Activated T-cell treated with anti-CD3 and anti-CD28 coated beads, Interleukin-2, amount 50 U/mL, for 4 hours (primary cell): Measurements from ENCODE around the gene IPO11. TPM values are rescaled to one million over a fixed set of nuclear protein-coding genes. Genes with fewer than 3 reads are reported as not detected.

Experiments used
- ATAC-seq, 2 donors: fragments of 200-7000 bp; cut with Tn5 transposase; one replicate each; pipeline ENCODE4 v1.10.0; 2021
- DNase-seq: peaks from one replicate; pipeline ENCODE4 v3.0.0-alpha.2; 2020
- H3K27me3 Mint-ChIP-seq: one replicate; pipeline ENCODE4 v1.8.0; 2021; ENCODE audit warnings: low read depth, mixed read lengths
- H3K36me3 Mint-ChIP-seq: one replicate; pipeline ENCODE4 v1.8.0; 2022; ENCODE audit warnings: mixed read lengths; ENCODE audit not compliant: insufficient read depth
- H3K4me1 Mint-ChIP-seq: one replicate; pipeline ENCODE4 v1.8.0; 2021; ENCODE audit warnings: low read depth, mixed read lengths
- H3K4me3 Mint-ChIP-seq: one replicate; pipeline ENCODE4 v1.8.0; 2021; ENCODE audit warnings: mild to moderate bottlenecking, moderate library complexity, mixed read lengths
- H3K9me3 Mint-ChIP-seq: one replicate; pipeline ENCODE4 v1.8.0; 2021; ENCODE audit warnings: mixed read lengths
- total RNA-seq, 3 donors: library from RNA; stranded (reverse); gene quantifications; one replicate each; pipeline ENCODE4 v1.2.1, GENCODE V29; 2021

Gene IPO11
- total RNA-seq, 3 donors from 2014 or later = 56.1 to 70.4 (median 60.5) TPM

DNA sequence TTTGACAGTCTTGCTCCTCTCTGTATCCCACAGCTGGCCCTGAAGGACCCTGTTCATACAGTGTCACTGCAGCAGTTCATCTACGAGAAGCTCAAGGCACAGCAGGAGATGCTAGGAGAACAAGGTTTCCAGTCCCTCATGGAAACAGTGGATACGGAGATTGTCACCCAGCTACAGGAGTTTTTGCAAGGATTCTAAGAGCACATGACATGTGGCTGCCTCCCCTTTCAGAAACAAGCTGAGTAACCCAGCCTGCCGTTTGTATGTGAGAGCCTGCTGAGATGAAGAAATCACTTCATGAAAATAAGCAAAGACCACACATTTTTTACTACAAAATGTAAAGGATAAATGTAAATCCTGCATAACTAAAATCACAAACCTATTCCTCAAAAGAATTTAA is 214.6 kb downstream of the IPO11 start:
- H3K4me1 Mint-ChIP-seq = no peaks in the 10 kb centered on the region
- H3K36me3 Mint-ChIP-seq = peaks cover 10% of the 10 kb centered on the region

DNA sequence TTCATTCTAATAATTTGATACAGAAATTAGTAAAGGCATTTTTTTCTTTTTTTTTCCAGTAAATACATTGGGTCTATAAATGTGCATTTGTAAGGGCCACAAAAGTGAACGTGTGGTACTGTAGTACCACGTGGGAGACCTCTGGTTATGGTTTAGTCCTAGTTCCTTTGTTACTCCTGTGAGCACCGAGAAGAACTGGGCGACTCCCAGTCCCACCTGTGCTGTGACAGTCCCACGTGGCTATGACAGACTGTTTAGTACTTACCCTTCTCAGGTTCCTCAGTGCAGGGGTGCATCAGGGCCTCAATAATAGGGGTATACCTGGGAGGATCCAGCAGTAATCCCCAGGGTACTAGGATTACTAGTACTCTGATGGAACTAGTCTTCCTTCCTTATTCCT is 215.3 kb downstream of the IPO11 start:
- no peak for ATAC-seq
- peaks cover 10% of the 10 kb centered on the region for H3K36me3 Mint-ChIP-seq
- no peaks in the 10 kb centered on the region for H3K4me1 Mint-ChIP-seq
- H3K27me3 Mint-ChIP-seq = no peaks in the 10 kb centered on the region
- DNase-seq = no peak
- no peaks in the 10 kb centered on the region for H3K9me3 Mint-ChIP-seq
- no peak overlapping the region for H3K4me3 Mint-ChIP-seq

More for the DNA sequence above, 214.6 kb downstream of the IPO11 start:
- ATAC-seq (no peak), DNase-seq (no peak)
- Mint-ChIP-seq H3K4me3 (no peak overlapping the region), H3K27me3 (no peaks in the 10 kb centered on the region), H3K9me3 (no peaks in the 10 kb centered on the region)

DNA sequence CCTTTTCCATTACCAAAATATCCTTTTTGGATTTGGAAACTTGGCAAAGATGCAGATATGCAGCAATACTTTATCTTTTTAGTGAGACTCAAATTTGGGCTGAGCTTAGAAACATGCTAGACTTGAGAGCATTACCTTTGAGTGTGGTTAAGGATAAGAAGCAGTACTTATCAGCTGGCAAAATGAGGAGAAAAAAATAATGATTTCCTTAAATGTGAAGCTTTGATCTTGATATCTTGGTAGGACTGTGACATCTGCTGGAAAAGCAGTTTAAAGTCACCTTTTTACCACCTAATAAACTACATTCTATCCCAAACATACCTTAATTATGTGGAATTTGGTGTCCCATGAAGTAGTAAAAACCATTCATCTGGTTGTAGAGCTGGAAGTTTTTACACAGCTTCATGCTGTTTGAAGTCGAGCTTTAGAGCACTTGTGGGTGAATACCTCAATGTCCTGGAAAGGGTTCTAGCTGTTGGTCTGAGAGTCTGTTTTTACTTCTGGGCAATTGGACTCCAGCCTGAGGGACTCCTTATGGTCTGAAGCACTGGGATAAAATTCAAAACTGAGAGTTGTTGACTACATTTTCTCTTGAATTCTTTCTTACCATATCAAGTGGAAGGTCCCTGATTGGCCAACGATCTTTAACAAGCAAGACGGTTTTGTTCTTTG is 219.5 kb downstream of the IPO11 start:
- H3K9me3 Mint-ChIP-seq = no peaks in the 10 kb centered on the region
- no peak overlapping the region for H3K4me3 Mint-ChIP-seq
- H3K36me3 Mint-ChIP-seq = peaks cover 12% of the 10 kb centered on the region
- ATAC-seq = no peak
- DNase-seq = no peak
- H3K4me1 Mint-ChIP-seq = no peaks in the 10 kb centered on the region
- no peaks in the 10 kb centered on the region for H3K27me3 Mint-ChIP-seq

DNA sequence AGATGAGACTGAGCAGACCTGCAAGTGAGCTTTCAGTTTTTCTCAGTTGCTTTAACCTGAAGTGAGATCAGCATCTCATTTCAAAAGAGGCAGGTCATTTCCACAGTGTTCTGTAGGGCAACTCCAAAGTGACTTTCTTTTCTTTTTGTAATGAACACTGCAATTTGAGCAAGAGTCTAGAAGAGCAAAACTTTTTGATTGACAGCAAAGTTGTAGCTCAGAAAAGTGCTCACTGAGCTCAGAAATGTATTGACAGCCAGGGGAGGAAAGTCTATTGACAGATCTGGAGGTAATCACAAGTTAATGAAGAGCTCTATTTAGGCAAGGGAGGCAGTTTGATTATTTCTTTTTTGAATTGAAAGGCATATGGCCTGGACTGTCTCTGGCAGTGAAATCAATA is 220.7 kb downstream of the IPO11 start:
- ATAC-seq = no peak
- Mint-ChIP-seq H3K36me3 (peaks cover 12% of the 10 kb centered on the region), H3K4me1 (no peaks in the 10 kb centered on the region), H3K9me3 (no peaks in the 10 kb centered on the region), H3K27me3 (no peaks in the 10 kb centered on the region), H3K4me3 (no peak overlapping the region)
- no peak for DNase-seq

DNA sequence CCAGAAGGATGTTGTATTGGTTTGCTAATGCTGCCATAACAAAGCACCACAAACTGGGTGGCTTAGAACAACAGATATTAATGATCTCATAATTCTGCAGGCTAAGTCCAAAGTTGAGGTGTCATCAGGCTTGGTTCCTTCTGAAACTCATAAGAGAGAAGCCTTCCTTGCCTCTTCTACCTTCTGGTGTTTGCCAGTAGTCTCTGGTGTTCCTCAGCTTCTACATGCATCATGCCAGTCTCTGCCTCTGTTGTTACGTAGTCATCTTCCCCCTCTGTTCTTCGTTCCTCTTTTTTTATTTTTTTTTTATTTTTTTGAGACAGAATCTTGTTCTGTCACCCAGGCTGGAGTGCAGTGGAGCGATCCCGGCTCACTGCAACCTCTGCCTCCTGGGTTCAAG is 227.9 kb downstream of the IPO11 start:
- Mint-ChIP-seq H3K4me3 (no peak overlapping the region), H3K36me3 (peaks cover 8% of the 10 kb centered on the region), H3K4me1 (no peaks in the 10 kb centered on the region), H3K9me3 (no peaks in the 10 kb centered on the region), H3K27me3 (no peaks in the 10 kb centered on the region)
- DNase-seq (no peak), ATAC-seq (no peak)

DNA sequence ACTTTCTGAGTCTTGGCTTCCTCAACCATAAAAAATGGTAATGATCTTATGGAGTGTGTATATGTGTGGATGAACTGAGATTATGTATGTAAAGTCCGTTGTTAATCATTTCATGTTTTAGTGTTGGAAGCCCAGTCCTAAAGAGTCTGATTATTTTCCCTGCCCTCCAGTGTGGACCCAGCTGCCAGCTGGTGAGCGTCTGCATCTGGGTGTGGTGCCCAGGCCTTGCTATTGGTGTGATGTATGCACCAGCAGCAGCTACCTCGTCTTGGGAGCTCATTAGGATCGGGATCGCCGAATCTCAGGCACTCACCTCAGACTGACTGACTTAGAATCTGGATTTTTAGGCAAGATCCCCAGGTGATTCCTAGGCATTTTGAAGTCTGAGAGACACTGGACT is 229.9 kb downstream of the IPO11 start:
- DNase-seq (no peak), ATAC-seq (no peak)
- Mint-ChIP-seq H3K4me3 (no peak overlapping the region), H3K27me3 (no peaks in the 10 kb centered on the region), H3K36me3 (peaks cover 7% of the 10 kb centered on the region), H3K9me3 (no peaks in the 10 kb centered on the region), H3K4me1 (no peaks in the 10 kb centered on the region)

DNA sequence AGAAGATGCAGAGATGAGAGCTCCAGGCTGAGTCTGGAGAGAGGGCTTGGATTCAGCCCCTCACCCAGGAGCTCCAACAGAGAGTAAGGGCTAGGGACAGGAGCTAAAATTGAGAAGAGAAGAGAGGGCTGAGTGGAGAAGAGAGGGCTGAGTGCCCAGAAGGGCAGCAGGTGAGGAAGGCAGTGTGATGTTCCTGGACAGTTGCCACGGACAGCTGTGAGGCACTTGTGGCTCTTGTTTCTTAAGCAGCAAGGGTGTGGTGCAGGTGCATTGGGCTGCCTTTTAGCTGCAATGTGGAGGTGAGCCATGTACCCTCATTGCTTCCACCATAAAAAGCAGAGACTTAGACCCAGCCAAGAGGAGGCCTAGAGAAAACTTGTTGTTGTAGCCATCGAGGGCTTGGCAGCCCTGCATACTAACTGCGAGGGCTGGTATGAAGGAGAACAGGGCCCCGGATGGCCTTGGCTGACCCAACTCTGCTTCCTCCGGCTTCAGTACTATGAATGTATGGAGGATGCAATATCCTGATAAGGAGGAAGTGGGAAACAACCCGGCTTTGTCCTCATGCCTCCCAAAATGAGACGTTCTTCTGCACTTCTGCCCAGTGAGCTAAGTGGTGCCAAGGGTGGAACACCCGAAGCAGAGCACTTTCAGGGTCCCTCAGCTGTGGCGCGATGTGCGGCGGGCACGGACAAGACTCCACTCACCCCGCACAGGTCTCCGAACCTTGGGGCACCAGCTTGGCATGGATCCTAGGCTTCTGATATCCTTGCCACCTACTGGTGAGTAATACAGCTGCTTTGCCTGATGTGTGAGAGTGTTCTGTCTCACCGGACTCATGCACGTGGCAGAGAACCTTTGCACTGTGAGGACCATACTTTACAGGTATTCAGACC is 231.2 kb downstream of the IPO11 start:
- no peaks in the 10 kb centered on the region for H3K27me3 Mint-ChIP-seq
- DNase-seq (no peak), ATAC-seq (no peak)
- no peak overlapping the region for H3K4me3 Mint-ChIP-seq
- H3K4me1 Mint-ChIP-seq = no peaks in the 10 kb centered on the region
- no peaks in the 10 kb centered on the region for H3K9me3 Mint-ChIP-seq
- H3K36me3 Mint-ChIP-seq = peaks cover 7% of the 10 kb centered on the region

DNA sequence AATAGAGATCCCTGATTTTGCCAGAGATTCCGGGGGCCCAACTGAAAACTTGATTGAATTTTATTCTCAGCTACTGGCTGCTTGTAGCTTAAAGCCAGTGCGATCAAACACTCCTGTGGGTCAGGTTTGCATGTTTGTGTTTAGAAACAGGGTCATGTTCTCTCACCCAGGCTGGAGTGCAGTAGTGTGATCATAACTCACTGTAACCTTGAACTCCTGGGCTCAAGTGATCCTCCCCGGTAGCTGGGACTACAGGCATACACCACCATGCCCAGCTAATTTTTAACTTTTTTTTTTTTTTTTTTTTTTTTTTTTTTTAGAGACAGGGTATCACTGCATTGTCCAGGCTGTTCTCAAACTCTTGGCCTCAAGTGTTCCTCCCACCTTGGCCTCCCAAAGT is 232.7 kb downstream of the IPO11 start:
- Mint-ChIP-seq H3K36me3 (peaks cover 3% of the 10 kb centered on the region), H3K4me1 (no peaks in the 10 kb centered on the region), H3K27me3 (no peaks in the 10 kb centered on the region), H3K4me3 (no peak overlapping the region), H3K9me3 (no peaks in the 10 kb centered on the region)
- ATAC-seq = no peak
- no peak for DNase-seq

DNA sequence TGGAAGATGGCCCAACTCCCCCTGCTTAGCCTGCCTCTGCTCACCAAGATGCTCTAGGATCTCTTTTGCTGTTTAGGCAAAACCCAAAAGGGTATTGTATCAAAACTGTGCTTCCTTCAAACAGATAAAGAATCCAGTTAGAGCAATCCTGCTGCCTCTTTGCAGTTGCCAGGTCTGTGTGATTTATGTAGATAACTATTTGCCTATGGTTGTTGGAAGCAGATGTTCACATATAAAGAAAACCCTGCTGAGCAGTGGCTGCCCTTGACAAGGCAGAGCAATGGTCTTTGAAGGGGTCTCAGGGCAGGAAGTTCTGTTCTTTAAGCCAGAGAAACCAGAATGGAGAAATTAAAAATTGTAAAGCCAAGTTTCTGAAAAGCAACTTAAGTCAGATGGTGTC is 234.7 kb downstream of the IPO11 start:
- Mint-ChIP-seq H3K9me3 (no peaks in the 10 kb centered on the region), H3K36me3 (peaks cover 3% of the 10 kb centered on the region)

DNA sequence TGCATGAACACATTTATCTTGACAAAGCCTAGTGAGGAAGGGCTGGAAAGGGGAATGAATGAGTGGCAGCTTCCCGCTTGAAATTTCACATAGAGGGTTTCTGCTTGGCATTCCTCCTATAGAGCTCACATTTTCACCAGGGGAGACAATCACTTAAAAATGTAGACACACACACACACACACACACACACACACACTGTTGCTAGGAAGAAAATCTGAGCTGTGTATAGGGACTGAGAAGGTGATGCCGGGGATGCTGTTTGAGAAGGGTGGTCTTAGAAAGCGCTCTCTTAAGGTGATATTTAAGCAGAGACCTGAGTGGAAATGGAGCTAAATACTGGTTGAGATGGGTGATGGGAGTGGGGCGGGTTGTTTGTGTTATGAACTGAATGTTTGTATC is 236.5 kb downstream of the IPO11 start:
- no peaks in the 10 kb centered on the region for H3K9me3 Mint-ChIP-seq
- H3K4me3 Mint-ChIP-seq = no peak overlapping the region
- H3K36me3 Mint-ChIP-seq = peaks cover 3% of the 10 kb centered on the region
- no peaks in the 10 kb centered on the region for H3K27me3 Mint-ChIP-seq
- no peak for ATAC-seq
- DNase-seq = no peak
- no peaks in the 10 kb centered on the region for H3K4me1 Mint-ChIP-seq

More for the DNA sequence above, 234.7 kb downstream of the IPO11 start:
- Mint-ChIP-seq H3K4me1 (no peaks in the 10 kb centered on the region), H3K4me3 (no peak overlapping the region), H3K27me3 (no peaks in the 10 kb centered on the region)
- no peak for DNase-seq
- ATAC-seq = no peak

DNA sequence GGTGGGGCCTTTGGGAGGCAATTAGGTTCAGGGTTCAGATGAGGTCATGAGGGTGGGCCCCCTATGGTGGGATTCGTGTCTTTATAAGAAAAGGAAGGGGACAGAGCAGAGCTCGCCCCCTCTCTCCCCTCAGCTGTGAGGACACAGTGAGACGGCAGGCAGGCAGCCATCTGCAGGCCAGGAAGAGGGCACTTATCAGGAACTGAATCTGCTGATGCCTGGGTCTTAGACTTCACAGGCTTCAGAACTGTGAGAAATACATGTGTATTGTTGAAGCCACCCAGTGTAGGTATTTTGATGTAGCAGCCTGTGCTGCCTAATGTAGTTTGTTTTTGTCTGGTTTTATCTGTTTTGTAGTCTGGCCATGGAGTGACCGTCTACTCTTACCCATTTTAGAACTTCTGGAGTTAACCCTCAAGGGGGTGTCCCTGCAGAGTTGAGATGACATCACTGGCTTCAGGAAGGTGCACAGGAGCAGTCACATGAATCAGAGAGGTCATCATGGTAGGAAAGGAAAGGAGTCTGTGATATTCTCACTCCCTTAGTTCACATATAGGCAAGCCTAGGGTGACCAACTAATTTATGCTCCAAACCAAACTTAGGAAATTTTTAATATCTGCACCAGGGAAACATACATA is 237.0 kb downstream of the IPO11 start:
- ATAC-seq (peak in 1 of 2 donors; percentile 18), DNase-seq (no peak)

DNA sequence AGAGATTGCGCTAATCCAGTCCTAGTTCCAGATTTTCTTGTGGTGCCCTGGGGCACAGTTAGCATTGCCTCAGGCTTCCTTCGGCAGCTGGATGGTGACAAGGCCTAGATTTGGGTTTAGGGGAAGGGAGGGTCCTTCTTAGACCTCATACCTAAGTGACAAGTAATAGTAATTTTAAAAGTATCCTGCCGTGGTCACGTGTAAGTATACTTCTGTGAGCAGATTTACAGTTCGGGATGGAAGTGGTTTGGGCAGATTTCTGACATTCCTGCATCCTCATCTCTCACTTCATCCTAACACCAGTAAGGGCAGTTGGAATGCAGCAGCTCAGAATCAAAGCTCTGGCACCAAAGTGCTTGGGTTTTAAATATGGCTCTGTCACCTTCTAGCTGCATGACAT is 237.6 kb downstream of the IPO11 start:
- no peaks in the 10 kb centered on the region for H3K4me1 Mint-ChIP-seq
- ATAC-seq (no peak), DNase-seq (no peak)
- peaks cover 3% of the 10 kb centered on the region for H3K36me3 Mint-ChIP-seq
- H3K4me3 Mint-ChIP-seq = no peak overlapping the region
- no peaks in the 10 kb centered on the region for H3K27me3 Mint-ChIP-seq
- H3K9me3 Mint-ChIP-seq = no peaks in the 10 kb centered on the region

More for the DNA sequence above, 237.0 kb downstream of the IPO11 start:
- H3K36me3 Mint-ChIP-seq = peaks cover 3% of the 10 kb centered on the region
- H3K4me3 Mint-ChIP-seq = no peak overlapping the region
- H3K27me3 Mint-ChIP-seq = no peaks in the 10 kb centered on the region
- no peaks in the 10 kb centered on the region for H3K9me3 Mint-ChIP-seq
- H3K4me1 Mint-ChIP-seq = no peaks in the 10 kb centered on the region

DNA sequence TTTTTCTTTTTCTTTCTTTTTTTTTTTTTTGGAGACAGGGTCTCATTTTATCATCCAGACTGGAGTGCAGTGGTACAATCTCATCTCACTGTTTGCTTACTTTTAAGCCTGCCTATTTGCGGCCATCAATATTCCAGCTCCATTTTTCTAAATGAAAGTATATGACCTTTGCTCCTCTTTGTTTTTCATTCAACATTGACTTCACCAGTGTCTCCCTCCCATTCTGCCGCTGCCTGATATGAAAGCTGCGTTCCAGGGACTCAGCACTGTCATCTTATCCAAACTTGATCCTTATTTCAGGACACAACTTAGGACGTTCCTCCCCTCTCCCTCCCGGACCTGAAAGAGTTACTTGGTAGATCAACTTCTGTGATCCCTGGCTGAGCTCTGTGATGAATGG is 239.7 kb downstream of the IPO11 start:
- H3K27me3 Mint-ChIP-seq = no peaks in the 10 kb centered on the region
- no peak for DNase-seq
- no peak for ATAC-seq
- H3K36me3 Mint-ChIP-seq = no peaks in the 10 kb centered on the region
- H3K9me3 Mint-ChIP-seq = no peaks in the 10 kb centered on the region
- no peaks in the 10 kb centered on the region for H3K4me1 Mint-ChIP-seq
- no peak overlapping the region for H3K4me3 Mint-ChIP-seq

DNA sequence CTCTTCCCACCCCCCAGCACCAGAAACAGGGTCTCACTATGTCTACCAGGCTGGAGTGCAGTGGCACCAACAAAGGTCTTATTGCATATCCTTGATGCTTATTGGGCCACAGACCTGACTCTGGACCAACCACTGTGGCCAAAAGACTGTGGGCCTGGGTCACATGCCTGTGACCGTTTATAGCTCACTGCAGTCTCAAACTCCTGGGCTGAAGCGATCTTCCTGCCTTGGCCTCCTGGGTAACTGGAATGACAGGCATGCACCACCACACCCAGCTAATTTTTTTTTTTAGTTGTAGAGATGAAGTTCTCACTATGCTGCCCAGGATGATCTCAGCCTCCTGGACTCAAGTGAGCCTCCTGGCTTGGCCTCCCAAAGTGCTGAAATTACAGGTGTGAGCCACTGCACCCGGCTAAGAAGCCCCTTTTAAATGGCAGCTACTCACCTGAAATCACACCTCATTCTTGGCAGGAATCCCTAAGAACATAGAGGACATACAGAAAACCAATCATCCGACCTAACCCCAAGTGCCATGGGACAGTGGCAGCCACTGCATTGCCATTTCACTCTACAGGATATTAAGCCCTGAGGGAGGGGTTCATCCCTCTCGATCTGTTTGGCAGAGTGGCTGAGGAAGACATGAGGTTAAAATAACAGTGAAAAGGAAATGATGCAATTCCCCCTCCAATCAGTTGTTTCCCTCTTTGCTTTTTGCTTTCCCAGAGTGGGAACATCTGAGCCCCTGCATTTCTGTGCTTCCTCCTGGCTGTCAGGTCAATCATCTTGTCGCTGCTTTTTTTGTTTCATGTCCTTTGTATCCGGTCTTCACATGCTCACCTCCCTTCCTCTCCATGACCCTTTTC is 240.7 kb downstream of the IPO11 start:
- Mint-ChIP-seq H3K36me3 (no peaks in the 10 kb centered on the region), H3K9me3 (peaks cover 2% of the 10 kb centered on the region), H3K27me3 (no peaks in the 10 kb centered on the region), H3K4me1 (no peaks in the 10 kb centered on the region), H3K4me3 (no peak overlapping the region)
- DNase-seq = no peak
- no peak for ATAC-seq
